Midbrain (tissue), 1 donor: ENCODE data around the gene MSMB.
A peak's percentile ranks its signal among the peaks of the same experiment; 100 is the strongest.
"Not testable (repeated sequence)": the region's sequence is repeated elsewhere in the genome, so short reads cannot be mapped to it uniquely, and the experiment has no call there.

ENCODE experiments used
- DNase-seq: peaks from one replicate; lab custom pipeline; 2025; lab: John Stamatoyannopoulos, UW

MSMB gene

DNA sequence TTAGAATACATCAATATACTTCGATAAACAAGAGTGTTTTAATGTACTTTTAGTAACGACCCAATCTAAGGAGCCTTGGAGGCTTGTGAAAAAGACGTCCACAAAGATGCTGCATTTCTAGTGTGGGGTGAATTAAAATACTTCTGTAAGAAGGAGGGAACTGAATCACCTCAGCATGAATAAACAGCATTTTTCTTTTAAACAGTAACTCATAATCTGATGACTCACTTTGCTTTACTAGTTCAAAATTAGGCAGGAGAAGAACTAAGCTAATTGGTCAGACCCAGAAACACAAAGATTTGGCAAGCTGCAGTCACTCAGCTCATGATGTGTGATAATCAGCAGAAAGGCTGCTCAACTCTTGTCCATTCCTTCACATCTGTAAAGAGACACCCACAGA, 39.9 kb downstream of the MSMB start:
- no peak for DNase-seq

DNA sequence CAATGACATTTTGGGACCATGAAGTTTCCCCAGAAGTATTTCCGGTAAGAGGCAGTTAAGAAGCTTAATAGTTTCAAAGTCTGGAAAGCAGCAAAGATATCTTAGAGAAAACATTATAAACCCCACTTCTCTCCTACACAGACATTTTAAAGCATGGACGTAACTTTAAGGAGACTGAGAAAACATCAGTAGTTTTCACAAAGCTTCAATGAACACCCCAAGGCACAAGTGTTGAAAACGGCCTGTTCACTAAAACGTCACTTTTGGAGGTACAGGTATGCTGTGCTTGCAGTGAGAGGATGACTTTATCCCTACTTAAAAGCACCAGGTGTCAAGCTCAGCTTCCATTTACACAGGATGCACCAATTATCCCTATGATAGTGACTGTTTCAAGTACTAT, 40.7 kb downstream of the MSMB start:
- no peak for DNase-seq

DNA sequence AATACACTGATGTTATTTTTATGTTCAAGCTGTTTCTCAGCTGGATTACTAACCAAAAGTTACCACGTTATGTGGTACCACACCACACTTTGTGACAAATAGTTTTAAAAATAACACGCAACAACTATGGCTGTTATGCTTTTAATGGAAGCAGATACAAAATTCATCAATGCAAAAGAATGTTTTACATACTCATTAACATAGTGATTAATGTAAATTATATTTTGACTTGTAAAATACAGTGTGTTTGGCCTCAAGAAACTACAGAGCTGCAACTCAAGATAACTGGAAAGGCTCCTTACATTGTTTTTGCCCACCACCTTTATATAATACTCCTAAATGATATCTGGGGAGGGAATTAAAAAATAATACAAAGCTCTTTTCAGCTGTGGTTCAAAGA, 41.1 kb downstream of the MSMB start:
- DNase-seq, result no peak

DNA sequence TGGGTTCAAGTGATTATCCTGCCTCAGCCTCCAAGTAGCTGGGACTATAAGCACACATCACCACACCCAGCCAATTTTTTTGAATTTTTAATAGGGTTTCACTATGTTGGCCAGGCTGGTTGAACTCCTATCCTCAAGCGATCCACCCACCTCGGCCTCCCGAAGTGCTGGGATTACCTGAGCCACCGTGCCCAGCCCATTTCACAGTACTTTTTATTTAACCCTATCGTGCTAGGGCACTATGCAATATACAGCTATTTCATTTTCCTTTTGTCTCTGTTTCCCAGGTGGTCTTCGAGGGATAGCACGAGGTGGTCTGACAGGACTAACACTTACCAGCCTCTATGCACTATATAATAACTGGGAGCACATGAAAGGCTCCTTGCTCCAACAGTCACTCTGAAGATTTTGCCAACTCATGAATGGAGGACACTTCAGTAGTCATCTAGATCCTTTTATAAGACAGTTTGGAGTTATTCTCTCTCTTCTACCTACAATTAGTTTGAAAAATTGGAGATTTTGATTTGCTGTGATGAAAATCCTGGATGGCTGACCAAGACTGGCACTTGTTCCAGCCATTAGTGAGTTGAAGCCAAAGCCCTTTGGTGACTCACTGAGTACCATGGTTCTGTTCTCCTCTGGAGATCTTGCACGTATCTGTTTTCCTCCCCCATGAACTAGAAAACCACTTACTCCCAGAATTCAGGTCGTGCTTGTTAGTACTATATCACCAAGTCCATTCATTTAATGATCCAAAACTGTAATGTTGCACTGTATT, 43.0 kb downstream of the MSMB start:
- DNase-seq, result no peak

DNA sequence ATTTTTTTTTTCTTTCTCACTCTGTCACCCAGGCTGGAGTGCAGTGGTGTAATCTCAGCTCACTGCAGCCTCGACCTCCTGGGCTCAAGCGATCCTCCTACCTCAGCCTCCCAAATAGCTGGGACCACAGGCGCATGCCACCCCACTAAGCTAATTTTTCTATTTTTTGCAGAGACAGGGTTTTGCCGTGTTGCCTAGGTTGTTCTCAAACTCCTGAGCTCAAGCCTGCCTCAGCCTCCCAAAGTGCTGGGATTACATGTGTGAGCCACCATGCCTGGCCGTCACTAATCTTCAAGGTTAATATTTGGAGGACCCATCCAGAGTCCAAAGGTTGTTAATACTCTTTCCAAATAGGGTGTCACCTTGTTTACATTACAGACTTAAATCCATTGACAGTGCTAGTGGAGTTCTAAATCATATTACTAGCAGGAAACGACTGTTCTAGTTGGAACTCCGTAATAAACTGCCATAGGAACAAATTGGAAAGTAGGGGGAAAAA, 43.8 kb downstream of the MSMB start:
- not testable (repeated sequence) for DNase-seq

DNA sequence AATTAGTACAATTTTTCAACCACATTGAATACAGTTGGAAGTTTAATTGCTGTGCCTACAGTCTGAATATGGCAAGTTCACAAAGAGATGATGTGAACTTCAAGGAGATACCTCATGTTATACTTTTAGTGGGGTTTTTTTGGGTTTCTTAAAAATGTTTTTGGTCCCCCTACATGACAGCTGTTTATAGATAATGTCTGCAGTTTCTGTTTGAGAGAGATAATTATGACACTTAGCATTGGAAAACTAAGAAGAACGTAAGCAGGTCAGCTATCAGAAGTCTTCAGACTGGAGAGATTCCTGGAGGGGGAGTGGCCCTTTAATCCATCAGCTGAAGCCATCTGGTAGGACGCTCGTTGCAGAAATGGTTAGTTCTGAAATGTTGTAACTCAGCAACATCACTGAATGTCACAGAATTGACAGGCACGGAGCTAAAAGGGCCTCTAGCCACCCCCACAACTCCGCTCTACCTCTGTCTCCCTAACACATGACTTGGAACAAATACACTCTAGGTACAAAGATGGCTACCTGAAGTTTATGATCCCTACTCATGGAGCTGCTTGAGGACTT, 44.8 kb downstream of the MSMB start:
- no peak for DNase-seq

DNA sequence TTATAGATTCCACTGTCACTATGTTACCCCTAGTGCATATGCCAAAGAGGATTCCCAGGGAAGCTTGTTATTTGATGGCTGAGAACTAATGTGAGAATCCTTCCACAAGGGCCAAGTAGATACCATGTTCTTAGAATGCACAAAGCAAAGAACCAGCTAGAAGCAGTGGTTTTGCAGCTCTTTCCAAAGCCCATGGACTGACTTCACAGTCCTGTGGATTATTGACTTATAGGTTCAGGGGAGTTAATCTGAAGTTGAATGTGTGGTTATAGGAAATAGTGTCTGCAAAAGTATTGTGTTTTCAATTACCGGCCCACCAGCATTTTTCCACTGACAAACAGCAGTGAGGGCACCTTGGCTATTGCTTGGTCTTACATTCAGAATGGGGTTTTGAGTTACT, 45.5 kb downstream of the MSMB start:
- DNase-seq, result no peak

DNA sequence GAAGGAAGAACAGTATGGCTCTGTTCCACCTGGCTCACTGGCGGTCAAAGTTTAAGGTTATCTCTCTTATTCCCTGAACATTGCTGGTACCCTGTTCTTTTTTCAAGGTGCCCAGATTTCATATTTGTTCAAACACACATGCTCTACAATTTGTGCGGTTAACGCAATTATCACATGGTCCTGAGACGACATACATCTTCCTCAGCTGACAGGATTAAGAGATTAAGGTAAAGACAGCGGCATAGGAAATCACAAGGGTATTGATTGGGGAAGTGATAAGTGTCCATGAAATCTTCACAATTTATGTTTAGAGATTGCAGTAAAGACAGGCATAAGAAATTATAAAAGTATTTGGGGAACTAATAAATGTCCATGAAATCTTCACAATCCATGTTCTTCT, 46.1 kb downstream of the MSMB start:
- DNase-seq, result not testable (repeated sequence)

DNA sequence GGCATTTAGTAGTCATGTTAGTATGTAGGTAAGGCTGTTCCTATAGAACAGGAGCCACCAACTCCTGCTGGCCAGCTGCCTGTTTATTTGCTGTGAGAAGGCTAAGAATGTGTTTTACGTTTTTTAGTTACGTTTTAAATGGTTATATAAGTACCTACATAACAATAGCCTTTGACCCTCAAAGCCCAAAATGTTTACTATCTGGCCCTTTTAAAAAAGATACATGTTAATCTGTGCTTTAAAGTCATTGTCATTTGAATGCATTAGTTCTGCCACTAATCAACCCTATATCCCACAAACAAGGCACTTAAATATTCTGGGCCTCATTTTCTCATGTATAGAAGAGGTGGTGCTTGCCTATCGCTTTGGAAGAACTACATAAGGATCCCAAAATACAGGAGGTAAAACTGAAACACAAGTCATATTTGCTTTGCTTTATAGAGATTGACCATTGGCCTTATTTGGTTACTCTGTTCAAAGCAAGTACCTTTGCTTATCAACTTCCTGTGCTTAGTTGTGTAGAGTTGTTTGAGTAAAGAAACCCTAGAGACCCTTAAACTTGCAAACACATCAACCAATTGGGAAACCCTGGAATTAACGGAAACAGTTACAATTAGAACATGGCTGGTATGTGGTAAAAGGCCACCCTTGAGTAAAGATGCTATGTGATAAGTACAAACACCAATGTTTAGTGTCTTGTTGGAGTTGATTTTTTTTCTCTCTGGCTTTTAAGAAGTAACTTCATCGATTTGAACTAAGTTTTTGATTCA, 47.9 kb downstream of the MSMB start:
- DNase-seq, result no peak

DNA sequence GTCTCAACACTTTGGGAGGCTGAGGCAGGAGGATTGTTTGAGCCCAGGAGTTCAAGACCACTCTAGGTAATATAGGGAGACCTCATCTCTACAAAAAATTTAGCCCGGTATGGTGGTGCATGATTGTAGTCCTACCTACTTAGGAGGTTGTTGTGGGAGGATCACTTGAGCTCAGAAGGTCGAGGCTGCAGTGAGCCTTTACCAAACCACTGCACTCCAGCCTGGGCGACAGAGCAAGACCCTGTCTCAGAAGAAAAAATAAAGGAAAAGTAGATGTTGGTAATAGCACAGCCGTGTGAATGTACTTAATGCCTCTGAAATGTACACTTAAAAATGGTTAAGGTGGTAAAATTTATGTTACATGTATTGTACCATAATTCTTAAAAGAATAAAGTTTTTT, 48.5 kb downstream of the MSMB start:
- no peak for DNase-seq

DNA sequence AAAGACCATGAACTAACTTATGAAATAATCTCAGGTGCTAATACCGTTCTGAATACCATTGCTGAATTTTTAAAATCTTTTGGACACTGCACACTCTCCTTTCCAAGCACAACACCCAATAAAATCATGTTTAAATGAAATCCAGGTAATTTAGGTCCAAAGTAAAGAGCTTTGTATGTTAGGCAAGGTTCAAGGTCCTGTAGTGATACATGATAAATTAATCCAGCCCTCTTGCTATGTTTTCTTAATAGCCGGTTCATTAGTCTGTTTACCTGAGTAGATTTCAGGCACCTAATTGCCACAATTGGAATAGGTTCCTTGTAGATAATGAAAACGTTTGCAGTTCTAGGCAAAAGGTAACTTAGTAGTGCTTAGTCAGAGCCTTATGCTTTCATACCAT, 60.5 kb downstream of the MSMB start:
- DNase-seq, result not testable (repeated sequence)

DNA sequence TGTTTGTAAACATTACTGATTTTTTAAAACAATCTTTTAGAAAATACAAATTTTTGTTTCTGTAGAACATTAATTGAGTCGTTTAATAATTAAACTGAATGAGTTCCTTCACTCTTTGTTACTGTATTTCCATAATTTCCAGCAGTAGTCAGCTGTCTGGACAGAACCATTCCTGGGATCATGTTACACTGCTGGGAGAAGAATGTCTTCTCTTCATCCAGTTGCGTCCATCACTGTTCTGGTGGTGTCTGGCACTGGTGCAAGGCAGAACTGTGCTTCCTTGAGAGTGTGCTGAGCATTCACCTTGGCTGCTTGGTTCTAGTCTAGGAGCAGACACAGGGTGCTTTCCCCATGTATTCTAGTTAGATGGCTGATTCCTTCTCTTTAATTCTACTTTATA, 61.6 kb downstream of the MSMB start:
- DNase-seq, result not testable (repeated sequence)

DNA sequence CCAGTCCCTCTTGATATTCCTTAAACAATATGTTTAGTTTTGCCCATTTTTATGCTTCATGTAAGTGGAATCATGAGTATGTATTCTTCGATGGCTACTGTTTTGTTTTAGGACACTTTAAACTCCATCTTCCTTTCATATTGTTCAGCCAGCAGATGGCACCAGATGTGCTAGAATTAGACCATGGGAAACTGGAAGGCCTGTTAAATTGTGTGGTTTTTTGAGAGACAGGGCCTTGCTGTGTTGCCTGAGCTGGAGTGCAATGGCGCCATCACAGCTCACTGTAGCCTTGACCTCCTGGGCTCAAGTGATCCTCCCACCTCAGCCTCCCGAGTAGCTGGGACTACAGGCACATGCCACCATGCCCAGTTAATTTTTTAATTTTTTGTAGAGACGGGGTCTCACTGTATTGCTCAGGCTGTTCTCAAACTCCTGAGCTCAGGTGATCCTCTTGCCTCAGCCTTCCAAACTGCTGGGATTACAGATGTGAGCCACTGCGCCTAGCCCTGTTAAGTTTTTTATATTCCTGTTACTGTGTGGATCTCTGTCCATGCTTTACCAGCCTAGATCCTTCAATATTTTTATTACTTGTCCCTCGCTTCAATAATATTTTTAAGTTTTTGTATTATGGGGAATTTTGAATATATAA, 62.4 kb downstream of the MSMB start:
- DNase-seq, result peak; percentile 49
